Fibroblast of the conjunctiva (primary cell): ENCODE results near the gene IL4.
"Not testable (repeated sequence)": the region's sequence is repeated elsewhere in the genome, so short reads cannot be mapped to it uniquely, and the experiment has no call there.

ENCODE experiments used
- DNase-seq: peaks from one replicate; pipeline ENCODE4 v3.0.0-alpha.2; 2010; ENCODE audit warnings: low read depth

Gene IL4

GRCh38 chr5:132674671-132675506 lies 1.1 kb downstream of the IL4 start:
- peak; percentile 92 for DNase-seq

GRCh38 chr5:132675936-132676689 lies 2.3 kb downstream of the IL4 start:
- no peak for DNase-seq

- peak; percentile 53 for DNase-seq
Observed at GRCh38 chr5:132677191-132677590, 3.4 kb downstream of the IL4 start.

GRCh38 chr5:132677682-132678400 lies 4.1 kb downstream of the IL4 start:
- DNase-seq: no peak

GRCh38 chr5:132678735-132679134 lies 4.9 kb downstream of the IL4 start:
- no peak for DNase-seq

- no peak for DNase-seq
Observed at GRCh38 chr5:132679166-132679565, 5.4 kb downstream of the IL4 start.

- no peak for DNase-seq
Observed at GRCh38 chr5:132679717-132680380, 6.1 kb downstream of the IL4 start.

GRCh38 chr5:132680780-132681475 lies 7.1 kb downstream of the IL4 start:
- no peak for DNase-seq

- DNase-seq: no peak
Observed at GRCh38 chr5:132681476-132681831, 7.7 kb downstream of the IL4 start.

GRCh38 chr5:132681983-132682382 lies 8.2 kb downstream of the IL4 start:
- DNase-seq: no peak

- DNase-seq: no peak
Observed at GRCh38 chr5:132684491-132684890, 10.7 kb downstream of the IL4 start.

- DNase-seq: no peak
Observed at GRCh38 chr5:132684922-132685720, 11.3 kb downstream of the IL4 start.

GRCh38 chr5:132686193-132686592 lies 12.4 kb downstream of the IL4 start:
- no peak for DNase-seq

- no peak for DNase-seq
Observed at GRCh38 chr5:132687995-132688394, 14.2 kb downstream of the IL4 start.

- DNase-seq: no peak
Observed at GRCh38 chr5:132688536-132689339, 14.9 kb downstream of the IL4 start.

GRCh38 chr5:132689513-132689912 lies 15.7 kb downstream of the IL4 start:
- no peak for DNase-seq

GRCh38 chr5:132690156-132690555 lies 16.4 kb downstream of the IL4 start:
- DNase-seq: no peak

GRCh38 chr5:132691755-132692631 lies 18.2 kb downstream of the IL4 start:
- DNase-seq: not testable (repeated sequence)

- peak; percentile 38 for DNase-seq
Observed at GRCh38 chr5:132692632-132692967, 18.8 kb downstream of the IL4 start.
